GM19043 (cell line): ENCODE data around the gene HLX.

Experiments used
- ATAC-seq: cut with Tn5 transposase; IDR thresholded peaks from one replicate; pipeline ENCODE4 v1.9.1; 2021; ENCODE audit warnings: low read depth; ENCODE audit not compliant: unreplicated experiment

Gene HLX

DNA sequence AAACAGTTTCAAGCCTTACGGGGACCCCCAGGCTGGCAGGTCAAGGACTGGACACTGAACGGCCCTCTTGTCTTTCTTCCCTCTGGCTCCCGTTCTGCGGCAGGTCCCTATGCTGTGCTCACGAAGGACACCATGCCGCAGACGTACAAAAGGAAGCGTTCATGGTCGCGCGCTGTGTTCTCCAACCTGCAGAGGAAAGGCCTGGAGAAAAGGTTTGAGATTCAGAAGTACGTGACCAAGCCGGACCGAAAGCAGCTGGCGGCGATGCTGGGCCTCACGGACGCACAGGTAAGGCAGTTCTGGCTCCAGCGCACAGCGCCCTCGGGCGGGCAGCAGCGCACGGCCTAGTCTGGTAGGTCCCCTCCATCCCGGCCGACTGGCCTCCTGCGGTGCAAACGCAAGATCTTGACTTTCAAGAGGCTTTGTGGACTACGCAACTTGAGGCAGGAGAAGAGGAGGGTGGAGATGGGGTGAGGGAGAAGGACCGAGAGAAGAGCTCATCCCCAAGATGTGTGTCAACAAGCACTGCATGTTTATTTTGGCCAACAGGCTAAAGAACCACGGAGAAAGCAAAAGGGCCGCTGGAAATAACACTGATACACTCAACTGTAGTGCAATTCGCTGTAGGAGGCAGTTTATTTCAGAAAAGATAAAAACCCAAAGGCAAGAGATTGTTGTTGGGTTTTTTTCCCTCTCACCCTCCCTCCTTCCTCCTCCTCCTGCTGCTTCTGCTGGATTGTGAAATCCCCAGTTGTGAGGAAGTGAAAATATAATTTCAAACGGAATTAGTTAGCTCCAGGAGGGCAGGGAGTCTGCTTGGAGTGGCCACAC lies 3.0 kb downstream of the HLX start:
- ATAC-seq = no peak

DNA sequence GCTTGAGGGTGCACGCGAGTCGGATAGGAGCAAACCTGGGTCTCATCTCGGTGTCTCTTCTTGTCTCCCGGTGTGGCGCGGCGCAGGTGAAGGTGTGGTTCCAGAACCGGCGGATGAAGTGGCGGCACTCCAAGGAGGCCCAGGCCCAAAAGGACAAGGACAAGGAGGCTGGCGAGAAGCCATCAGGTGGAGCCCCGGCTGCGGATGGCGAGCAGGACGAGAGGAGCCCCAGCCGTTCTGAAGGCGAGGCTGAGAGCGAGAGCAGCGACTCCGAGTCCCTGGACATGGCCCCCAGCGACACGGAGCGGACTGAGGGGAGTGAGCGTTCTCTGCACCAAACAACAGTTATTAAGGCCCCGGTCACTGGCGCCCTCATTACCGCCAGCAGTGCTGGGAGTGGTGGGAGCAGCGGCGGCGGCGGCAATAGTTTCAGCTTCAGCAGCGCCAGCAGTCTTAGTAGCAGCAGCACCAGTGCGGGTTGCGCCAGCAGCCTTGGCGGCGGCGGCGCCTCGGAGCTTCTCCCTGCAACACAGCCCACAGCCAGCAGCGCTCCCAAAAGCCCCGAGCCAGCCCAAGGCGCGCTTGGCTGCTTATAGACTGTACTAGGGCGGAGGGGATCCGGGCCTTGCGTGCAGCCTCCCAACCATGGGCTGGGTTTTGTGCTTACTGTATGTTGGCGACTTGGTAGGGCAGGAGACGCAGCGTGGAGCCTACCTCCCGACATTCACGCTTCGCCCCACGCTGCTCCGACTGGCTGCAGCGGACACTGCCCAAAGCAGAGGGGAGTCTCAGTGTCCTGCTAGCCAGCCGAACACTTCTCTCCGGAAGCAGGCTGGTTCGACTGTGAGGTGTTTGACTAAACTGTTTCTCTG lies 5.1 kb downstream of the HLX start:
- ATAC-seq = no peak

- no peak for ATAC-seq
Measured at GRCh38 chr1:220884981-220885918, 6.0 kb downstream of the HLX start.

DNA sequence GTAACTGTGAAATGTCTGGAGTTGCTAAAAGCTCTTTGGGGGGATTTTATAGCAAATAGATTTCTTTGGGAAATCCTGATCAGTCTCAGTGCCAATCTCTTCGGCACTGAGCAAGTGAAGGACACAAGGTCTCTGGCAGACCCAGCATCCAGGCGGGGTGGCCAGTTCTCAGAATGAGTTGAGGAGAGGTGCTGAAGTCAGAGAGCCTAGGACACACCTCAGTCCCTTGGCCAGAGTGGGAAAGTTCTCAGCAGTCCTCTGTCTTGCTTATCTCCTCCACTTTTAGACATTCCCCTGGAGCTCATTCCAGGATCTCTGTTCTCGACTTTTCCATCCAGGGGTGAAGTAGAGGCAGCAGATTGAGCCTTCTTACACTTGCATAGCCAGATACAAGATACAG lies 6.7 kb downstream of the HLX start:
- ATAC-seq = no peak

DNA sequence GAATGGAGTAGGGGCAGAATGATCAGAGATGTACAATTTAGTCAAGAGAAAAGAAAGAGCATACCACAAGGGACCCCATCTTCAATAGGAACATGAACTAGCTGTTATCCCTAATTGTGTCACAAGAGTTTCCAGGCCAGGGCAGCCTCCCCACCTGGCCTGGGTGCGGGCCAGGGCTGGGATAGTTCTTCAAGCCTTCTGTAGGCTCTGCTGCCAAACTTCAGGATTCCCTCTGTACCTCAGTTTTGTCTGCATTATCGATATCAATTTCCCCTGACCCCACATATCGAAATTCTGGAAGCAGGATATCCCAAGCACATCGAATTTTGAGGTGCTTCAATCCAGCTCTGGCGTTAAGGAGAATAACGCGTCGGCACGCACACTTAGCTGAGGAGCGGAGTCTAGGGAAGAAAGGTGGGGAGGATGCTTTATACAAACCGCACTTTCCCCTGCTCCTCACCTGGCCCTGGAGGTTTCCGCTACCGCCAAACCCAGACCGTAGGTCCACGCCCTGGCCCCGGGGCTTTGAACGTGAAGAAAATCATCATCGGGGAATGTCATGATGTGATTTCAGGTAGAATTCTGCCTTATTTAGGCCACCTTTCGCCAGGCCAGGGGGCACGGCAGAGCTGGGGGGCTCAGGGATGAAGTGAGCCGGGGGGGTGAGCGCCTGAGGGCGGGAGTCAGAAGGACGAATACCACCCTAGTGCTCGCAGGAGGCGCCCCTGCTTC lies 7.4 kb downstream of the HLX start:
- ATAC-seq = no peak

- no peak for ATAC-seq
Measured at GRCh38 chr1:220887202-220887519, 7.9 kb downstream of the HLX start.

DNA sequence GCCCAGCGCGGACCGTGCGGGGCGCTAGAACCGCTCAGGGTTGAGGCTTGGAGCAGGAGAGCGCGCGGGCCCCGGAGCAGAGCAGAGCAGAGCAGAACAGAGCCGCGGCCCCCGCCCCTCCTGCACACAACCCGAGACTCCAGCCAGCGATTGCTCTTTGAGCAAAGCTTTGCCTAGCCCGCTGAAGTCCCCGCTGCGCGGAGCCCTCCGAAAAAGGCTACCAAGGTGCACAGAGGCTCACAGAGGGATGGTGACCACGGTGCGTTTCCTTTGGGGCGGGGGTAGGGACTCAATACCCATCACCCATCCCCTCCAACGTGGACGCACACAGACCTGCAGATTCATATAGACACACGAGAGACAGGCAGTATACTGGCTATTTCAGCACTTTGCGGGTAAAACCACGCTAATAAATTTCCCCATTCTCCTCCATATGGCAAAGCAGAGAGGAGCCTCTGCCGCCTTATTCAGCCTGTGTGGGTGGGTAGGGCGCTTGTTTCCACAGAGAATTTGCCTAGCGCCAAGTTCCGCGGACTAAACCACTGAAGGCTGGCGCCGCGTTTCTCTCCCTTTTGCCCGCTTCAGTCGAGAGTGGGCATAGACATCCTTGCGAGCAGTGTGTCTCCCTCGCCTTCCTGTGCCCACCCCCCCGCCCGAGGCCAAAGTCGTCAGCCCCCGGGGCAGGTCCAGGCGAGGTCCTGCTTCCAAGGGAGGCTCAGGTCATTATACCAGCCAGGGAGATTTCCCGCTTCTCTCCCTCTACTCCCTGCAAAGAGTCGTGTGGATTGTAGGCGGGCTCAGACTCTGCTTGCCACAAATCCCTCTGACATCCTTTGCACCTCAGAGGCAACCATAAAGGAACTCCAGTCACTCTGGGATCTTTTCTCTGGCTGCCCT lies 8.5 kb downstream of the HLX start:
- ATAC-seq = no peak

DNA sequence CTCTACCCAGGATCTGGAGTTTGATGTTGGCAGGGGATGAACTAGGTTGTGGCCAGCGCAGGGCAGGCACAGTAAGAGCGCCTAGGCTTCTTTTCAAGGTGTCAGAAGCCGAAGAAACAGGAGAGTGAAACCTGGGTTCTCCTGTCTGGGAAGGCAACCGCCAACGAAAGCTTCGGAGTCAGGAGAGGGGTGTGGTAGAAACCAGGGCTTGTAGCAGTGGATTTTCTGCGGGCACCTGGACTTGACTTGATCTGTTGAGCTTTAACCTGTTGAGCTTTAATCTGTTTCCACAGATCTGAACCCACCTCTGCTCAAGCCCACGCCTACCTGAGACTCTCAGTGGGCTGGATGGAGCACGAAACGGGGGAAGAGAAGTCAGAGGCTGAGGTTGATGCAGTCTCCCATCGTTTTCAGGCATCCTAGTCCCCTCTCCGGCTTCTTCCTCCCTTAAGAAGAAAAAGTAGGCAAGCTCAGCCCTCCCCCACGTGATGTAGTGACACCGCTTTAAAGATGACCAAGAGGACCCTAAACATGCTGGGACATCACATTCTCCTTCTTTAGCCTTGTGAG lies 9.3 kb downstream of the HLX start:
- no peak for ATAC-seq

DNA sequence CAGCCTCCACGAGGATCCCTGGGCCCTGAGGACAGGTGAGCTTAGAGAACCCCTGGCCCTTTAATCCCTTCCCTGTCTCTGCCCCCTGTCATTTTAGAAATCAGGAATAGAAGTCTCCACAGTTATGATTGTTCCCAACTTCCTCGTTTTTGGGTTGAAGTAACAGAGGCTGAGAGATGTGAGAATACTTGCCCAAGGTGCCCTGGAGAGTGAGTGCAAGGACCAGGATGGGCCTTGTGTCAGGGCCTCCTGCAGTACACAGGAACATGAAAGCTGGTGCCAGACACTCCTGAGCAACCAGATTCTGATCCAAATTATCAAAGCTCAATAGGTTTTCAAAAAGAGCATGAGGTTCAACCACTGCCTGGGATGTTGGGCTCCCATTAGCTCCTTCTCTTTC lies 10.1 kb downstream of the HLX start:
- ATAC-seq = no peak

DNA sequence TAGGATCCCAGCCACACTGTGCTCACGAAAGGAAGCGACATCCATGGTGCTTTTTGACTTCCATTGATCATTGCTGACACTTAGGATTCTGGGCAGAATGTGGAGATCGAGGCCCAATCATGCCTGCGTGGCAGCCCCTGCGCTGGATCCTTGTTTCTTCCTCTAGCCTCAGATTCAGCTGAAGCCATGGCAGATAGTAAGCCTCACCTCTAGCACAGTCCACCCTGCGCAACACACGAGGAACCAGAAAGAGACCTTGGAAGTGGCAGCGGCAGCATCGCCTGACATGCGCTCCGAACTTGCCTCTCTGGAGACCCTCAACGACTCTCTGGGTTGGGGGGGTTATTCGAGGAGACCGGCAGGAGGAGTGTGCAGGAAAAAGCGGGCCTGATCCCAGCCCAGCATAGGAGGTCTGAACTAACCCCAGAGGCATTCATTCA lies 10.6 kb downstream of the HLX start:
- ATAC-seq = no peak

DNA sequence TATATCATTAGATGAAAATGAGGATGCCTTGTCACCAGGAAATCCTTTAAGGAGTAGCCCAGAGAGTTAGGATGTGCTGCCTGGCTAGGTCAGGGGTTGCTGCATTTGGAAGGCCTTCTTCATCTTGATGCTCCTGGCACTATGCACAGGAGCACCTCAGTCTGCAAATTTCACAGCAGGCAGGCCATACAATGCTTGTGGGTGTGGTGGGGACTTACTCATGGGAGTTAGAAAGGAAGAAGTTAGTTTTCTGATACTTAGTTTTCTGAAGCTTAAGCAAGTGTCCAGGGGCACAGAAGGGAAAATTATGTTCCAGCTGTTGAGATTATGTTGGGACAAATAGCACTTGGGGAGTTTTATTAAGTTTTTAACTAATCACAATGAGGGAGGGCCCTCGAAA lies 11.4 kb downstream of the HLX start:
- no peak for ATAC-seq

DNA sequence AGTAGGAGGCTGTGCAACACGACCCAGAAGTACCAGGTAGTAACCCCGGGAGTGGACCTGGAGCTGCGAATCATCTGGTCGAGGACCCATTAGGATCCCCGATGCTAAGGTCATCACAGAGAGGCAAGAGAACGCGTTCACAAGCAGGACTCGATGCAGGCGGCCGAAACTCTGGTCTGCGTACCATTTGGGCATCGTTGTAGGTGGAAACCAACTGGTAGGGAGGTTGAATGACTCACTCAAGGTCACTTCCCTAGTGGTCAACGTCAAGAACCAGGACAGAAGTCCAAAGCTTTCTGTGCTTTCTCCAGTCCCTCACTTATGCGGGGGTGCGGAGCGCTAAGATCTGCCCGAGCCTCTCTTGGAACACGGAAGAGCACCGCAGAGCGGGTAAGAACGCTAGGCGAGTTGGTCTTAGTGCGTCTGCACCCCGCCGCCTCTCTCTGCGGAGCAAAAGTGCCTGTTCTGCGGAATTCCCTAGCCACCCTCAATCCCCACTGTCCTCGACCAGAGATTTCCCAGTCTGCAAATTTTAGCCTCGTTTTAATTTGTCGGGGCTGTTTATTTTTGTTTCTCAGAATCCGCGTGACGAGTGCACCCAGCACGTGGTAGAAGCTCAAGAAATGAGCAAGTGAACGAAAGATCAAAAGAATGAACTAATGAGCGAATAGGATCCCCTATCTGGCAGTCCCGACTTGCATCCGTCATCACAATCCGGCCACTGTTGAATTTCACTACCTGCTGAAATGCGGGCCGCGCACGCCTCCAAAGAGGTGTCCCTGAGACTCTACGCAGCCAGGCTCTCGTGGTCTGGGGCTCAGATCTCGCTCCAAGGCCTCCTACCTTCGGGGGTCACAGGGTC lies 12.2 kb downstream of the HLX start:
- ATAC-seq = no peak

GRCh38 chr1:220892086-220892376 lies 12.8 kb downstream of the HLX start:
- ATAC-seq = no peak

DNA sequence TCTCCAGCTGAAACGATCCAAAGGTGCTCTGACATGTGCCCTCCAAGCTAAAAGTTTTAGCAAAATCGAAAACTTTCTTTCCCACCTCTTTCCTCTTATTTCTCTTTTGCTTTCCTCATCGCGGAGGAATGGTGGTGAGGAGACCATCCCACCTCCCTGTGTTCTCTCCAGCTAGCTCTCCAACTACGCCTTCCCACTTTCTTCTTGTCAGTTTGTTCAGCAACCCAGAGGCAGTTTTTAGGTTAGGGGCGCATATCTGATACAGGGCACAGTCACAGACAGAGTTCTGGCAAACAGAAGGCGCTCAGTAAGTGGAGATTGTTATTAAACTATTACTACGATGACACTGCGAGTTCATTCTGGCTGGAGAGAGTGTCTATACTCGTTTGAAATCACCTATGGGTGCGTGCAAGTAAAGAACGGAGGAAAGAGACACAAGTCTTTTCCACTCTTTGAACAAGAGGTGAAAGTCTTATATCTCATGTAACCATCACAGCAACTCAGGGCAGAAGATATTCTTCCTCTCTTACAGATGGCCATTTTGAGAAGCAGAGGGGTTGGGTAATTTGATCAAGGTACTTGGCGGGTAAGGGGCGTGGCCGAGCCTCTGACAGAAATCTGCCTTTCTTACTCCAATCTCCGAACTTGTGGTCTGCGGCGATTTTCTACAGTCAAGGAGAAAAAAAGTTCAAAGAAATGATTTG lies 13.9 kb downstream of the HLX start:
- ATAC-seq = no peak

- no peak for ATAC-seq
Measured at GRCh38 chr1:220893701-220894024, 14.4 kb downstream of the HLX start.

GRCh38 chr1:220894025-220894923 lies 15.0 kb downstream of the HLX start:
- no peak for ATAC-seq

DNA sequence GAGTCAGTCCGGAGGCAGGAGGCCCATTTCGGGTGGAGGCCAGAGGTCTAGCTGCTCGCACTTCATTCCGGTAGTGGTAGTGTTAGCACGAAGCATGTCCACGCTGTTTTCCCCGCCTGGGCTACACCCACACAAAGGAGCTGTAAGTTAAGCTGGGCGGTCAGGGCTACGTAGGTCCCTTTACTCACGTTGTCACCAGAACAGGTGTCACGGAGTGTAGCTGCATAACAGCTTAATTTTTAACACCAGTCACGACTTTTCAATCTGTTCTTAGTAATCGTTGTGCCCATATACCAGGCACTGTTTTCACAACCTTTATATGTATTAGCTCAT lies 15.6 kb downstream of the HLX start:
- no peak for ATAC-seq
